Subcutaneous abdominal adipose tissue (tissue), 5 donors: ENCODE data around the gene NEUROD2.

Source experiments
- H3K27ac ChIP-seq: one replicate; pipeline ENCODE4 v1.7.0; 2013; ENCODE audit warnings: low read depth, mild to moderate bottlenecking, inconsistent platforms, low read length, moderate library complexity
- H3K27me3 ChIP-seq, 5 donors: one replicate each; pipeline ENCODE4 v1.7.0; 2013; ENCODE audit warnings: low read length in 5 of 5, inconsistent platforms in 1 of 5; ENCODE audit not compliant: control insufficient read depth in 5 of 5, insufficient read depth in 4 of 5
- H3K36me3 ChIP-seq, 5 donors: one replicate each; pipeline ENCODE4 v1.7.0; 2013; ENCODE audit warnings: low read length in 5 of 5; ENCODE audit not compliant: control insufficient read depth in 5 of 5, insufficient read depth in 5 of 5
- H3K4me1 ChIP-seq, 5 donors: one replicate each; pipeline ENCODE4 v1.7.0; 2013; ENCODE audit warnings: low read length in 5 of 5, mild to moderate bottlenecking in 3 of 5, moderate library complexity in 1 of 5; ENCODE audit not compliant: control insufficient read depth in 5 of 5, insufficient read depth in 5 of 5
- H3K4me3 ChIP-seq, 5 donors: one replicate each; pipeline ENCODE4 v1.7.0; 2013; ENCODE audit warnings: low read length in 5 of 5, low read depth in 1 of 5
- H3K9ac ChIP-seq, 5 donors: one replicate each; pipeline ENCODE4 v1.7.0; 2013; ENCODE audit warnings: low read length in 5 of 5, mild to moderate bottlenecking in 4 of 5, moderate library complexity in 3 of 5
- H3K9me3 ChIP-seq, 5 donors: one replicate each; pipeline ENCODE4 v1.7.0; 2013; ENCODE audit warnings: low read length in 5 of 5; ENCODE audit not compliant: control insufficient read depth in 5 of 5
- donor health status: healthy.
- donor health status: healthy.
- donor health status: healthy.
- donor health status: healthy.
- donor health status: healthy.

NEUROD2 gene

DNA sequence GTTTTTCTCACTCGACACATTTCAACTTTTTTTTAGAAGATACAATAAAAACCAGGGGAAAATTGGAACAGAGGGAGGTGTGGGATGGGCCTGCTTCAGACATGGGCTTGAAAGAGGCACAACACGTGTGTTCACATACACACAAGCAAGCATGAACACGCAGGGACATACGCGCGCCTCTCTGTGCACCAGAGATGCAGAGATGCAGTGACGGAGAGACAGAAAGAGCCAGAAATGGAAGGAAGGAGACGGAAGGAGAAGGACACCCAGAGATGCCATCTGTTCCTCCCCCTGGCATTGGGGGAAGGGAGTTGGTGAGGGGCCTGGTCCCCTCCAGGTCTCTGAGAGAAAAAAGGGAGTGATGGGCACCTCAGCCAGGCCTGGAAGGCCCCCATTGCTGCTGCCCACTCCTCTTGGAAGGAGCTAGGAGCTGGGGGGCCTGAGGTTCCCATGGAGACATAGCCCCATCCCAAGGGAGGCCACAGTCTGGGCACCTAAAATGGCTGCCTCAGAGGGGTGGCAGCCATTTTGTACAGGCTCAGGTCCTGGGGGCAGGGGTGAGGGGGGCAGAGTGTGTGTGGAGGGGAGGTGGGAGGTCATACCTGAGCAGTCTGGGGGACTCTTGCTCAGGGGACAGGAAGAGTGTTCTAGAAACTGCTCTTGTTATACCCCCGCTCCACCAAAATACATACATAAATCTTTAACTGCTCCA lies 3.8 kb upstream of the NEUROD2 start:
- Histone ChIP-seq H3K9me3 (no peaks in the 10 kb centered on the region), H3K27ac (no peak overlapping the region), H3K27me3 (peaks cover 25 to 51% (median 37%) of the 10 kb centered on the region in 5 donors), H3K36me3 (no peaks in the 10 kb centered on the region), H3K4me3 (no peak overlapping the region), H3K4me1 (peaks cover 2 to 9% (median 7%) of the 10 kb centered on the region in 5 donors), H3K9ac (no peak overlapping the region)

DNA sequence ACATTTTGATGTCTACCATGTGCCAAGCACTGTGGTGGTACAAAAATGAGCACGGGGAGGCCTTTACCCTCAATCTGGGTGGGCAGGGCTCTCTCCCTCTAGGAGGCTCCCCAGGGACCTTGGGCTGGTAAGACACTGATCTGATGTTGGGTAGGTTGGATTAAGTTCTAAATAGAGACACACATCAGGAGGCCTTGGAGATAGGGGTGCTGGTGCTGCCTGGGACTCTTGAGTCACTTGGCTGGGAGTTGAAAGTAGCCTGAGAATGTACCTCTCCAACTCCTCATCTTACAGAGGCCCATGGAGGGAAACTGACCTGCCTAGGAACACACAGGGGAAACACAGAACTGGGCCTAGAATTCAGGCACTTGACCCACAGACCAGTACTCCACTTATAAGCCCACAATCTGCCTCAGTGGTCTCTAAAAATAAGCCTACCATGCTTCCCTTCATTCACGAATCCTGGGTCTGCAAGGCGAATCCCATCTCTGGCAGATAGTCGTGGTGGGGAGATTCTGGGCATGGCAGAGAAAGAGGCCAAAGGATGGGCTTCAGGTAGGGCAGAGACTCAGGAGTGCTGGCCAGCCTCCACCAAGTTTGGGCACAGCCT lies 1.8 kb upstream of the NEUROD2 start:
- Histone ChIP-seq H3K9me3 (no peaks in the 10 kb centered on the region), H3K4me3 (no peak overlapping the region), H3K27me3 (peaks cover 35 to 60% (median 49%) of the 10 kb centered on the region in 5 donors), H3K4me1 (peaks cover 2 to 27% (median 26%) of the 10 kb centered on the region in 5 donors), H3K9ac (no peak overlapping the region), H3K36me3 (no peaks in the 10 kb centered on the region), H3K27ac (no peak overlapping the region)

DNA sequence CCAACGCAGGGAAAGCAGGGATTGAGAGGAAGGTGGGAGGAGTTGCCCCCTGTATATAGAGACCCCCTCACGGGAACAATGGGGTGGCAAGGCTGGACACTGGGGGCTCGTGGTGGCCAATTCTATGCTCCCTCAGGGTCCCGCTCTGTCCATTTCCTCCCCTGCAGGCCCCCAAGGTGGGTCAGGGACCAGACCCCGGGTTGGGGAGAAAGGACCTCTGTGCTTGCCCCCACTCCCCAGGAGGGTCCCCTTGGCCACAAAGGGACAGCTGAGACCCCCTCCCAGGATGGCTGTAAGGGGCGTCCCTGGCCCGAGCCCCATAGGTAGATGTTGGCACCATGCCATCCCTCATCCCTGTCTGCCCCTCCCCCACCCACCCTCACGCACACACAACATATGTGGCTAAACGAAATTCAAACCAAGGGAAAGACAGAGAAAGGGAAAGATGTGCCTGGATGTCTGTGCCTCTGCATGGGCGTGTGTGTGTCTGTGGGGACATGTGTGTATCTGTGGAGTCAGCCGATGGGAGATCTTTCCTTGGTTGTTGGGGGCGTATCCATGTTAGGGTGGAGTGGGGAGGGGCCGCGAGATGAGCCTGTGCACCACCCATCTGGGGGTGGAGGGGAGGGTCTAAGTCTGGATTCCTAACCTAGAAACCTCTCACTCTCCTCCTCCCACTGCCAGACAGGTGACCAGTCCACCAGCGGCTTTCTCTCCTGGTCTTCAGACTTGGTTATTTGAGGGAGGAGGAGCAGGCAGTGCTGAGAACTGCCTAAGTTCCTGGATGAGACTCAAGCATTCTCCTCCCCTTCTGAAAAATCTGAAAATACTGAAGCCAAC lies 642 bp upstream of the NEUROD2 start:
- Histone ChIP-seq H3K36me3 (no peaks in the 10 kb centered on the region), H3K9me3 (no peaks in the 10 kb centered on the region), H3K4me3 (no peak overlapping the region), H3K27me3 (peaks cover 43 to 66% (median 57%) of the 10 kb centered on the region in 5 donors), H3K9ac (no peak overlapping the region), H3K27ac (no peak overlapping the region), H3K4me1 (peaks cover 0 to 29% (median 26%) of the 10 kb centered on the region in 5 donors)

DNA sequence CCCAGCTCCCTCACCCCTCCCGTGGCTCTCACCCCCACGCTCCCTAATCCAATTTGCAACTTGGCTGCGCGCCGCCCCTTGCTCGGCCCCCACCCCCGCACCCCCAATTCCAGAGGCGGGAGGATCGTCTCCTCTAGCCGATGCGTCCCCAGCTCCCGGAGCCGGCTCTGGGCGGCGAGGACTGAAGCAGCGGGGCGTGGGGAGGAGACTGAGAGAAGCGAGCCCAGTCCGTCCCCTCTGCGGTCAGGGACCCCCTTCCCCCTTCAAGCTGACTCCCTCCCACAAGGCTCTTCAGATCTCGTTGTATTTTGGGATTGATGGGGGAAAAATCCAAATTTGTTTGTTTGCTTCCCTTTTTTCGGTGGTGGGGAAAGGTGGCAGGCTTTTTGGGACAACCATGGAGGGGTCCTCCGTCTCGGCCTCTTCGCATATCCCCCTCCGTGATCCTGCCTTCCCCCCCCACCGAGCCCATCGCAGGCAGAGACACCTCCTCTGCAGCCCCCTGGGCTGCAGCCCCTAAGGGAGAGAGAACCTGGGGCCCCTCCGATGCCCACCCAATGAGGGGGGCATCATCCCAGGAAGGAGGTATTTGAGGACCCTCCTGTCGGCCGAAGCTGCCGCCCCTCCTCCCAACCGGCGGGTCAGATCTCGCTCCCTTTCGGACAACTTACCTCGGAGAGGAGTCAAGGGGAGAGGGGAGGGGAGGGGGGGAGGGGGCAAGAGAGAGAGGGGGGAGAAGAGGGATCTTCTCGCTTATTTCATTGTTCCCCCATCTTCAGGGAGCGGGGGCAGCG lies 466 bp downstream of the NEUROD2 start:
- no peak overlapping the region for H3K4me3 ChIP-seq
- H3K27me3 ChIP-seq: peaks cover 44 to 69% (median 59%) of the 10 kb centered on the region in 5 donors
- H3K9me3 ChIP-seq: no peaks in the 10 kb centered on the region
- peaks cover 0 to 29% (median 26%) of the 10 kb centered on the region in 5 donors for H3K4me1 ChIP-seq
- H3K9ac ChIP-seq: no peak overlapping the region
- no peak overlapping the region for H3K27ac ChIP-seq
- H3K36me3 ChIP-seq: no peaks in the 10 kb centered on the region

DNA sequence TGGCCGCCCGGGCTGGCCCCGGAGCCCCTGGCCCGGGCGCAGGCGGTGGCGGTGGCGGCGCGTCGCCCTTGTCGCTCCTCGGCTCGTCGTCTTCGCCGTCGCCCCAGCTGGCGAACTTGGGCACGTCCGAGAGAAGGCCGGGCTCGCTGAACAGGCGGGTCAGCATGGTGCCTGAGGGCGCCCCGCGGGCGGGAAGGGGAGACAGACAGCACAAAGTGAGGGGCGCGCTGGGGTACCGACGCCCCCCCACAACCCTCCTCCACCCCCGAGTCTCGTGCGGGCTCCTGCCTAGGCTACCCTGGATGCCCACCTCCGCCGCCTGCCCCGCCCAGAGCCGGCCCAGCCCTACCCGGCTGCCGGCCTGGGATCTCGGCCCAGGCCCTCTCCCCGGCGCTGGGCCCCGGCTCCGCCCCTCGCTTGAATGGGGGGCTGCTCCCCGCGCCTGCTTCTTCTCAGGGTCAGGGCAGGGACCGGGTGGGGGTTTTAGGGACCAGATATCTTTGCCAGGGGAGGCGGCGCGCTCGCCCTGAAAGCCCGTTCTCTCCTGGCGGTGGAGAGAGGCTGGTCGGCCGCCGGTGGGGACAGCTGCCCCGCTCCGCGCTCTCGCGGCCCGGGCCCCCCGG lies 1.2 kb downstream of the NEUROD2 start:
- H3K4me1 ChIP-seq: peaks cover 0 to 29% (median 26%) of the 10 kb centered on the region in 5 donors
- no peaks in the 10 kb centered on the region for H3K36me3 ChIP-seq
- no peak overlapping the region for H3K9ac ChIP-seq
- peaks cover 50 to 76% (median 65%) of the 10 kb centered on the region in 5 donors for H3K27me3 ChIP-seq
- H3K4me3 ChIP-seq: peak overlapping the region in 3 of 5 donors; percentile 2 to 55 (median 40)
- no peaks in the 10 kb centered on the region for H3K9me3 ChIP-seq
- no peak overlapping the region for H3K27ac ChIP-seq

DNA sequence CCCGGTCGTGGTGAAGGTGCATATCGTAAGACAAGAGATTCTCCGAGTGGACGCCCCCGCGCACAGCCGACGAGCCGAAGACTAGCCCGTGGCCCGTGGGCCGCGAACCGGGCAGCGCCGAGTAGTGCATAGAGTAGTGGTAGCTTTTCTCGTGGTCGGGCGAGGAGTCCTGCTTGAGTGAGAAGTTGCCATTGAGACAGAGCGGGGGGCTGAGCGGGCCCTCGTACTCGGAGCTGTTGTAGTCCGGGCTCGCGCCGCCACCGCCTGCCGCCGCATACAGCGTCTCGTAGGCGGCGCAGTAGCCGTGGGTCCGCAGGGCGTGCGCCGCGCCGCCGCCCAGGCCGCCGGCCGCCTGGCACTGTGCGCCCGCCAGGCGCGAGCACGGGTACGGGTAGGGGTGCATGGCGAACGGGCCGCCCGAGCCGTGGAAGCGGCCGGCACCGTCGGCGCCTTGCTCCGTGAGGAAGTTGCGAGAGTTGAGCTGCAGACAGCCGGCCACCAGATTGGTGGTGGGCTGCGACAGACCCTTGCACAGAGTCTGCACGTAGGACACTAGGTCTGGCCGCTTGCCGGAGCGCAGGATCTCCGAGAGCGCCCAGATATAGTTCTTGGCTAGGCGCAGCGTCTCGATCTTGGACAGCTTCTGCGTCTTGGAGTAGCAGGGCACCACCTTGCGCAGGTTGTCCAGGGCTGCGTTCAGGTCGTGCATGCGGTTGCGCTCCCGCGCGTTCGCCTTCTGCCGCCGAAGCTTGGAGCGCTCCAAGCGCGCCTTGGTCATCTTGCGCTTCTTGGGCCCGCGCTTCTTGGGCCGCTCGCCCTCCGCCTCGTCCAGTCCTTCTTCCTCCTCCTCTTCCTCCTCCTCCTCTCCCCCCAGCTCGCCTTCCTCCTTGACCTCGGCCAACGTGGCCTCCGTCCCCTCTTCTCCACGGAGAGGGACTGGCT lies 2.0 kb downstream of the NEUROD2 start:
- Histone ChIP-seq H3K9me3 (no peaks in the 10 kb centered on the region), H3K4me3 (peak overlapping the region in 4 of 5 donors; percentile 2 to 55 (median 26)), H3K4me1 (peaks cover 0 to 32% (median 30%) of the 10 kb centered on the region in 5 donors), H3K9ac (no peak overlapping the region), H3K27ac (no peak overlapping the region), H3K27me3 (peaks cover 58 to 81% (median 73%) of the 10 kb centered on the region in 5 donors), H3K36me3 (no peaks in the 10 kb centered on the region)

DNA sequence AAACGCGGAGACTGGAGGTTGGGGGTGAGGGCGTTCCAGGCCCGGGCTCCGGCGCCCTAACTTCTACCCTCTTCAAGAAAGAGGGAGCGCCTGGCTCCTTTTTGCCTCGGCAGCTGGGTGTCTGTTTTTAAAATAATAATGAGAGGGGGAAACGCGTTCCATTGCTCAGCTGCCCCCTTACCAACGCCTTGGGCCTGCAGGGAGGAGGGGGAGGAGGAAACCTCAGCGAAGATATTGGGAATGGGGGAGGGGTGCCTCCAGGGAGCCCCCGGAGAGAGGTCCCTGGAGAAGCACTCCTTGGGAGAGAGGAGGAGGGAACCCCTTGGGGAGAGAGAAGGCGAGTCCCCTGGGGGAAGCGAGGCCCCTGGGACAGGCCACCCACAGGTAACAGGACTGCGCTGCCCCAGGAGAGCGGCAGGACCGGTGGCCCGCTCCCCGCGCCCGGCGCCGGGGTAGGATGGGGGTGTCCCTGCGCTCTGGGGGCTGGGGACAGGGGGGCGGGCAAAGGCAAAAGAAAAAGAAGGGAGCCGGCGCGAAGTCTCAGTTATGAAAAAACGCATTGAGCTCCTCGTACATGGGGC lies 2.7 kb downstream of the NEUROD2 start:
- Histone ChIP-seq H3K36me3 (no peaks in the 10 kb centered on the region), H3K4me3 (peak overlapping the region in 1 of 5 donors; percentile 40), H3K9ac (no peak overlapping the region), H3K27ac (no peak overlapping the region), H3K9me3 (no peaks in the 10 kb centered on the region), H3K4me1 (peaks cover 0 to 40% (median 38%) of the 10 kb centered on the region in 5 donors), H3K27me3 (peaks cover 66 to 89% (median 80%) of the 10 kb centered on the region in 5 donors)

DNA sequence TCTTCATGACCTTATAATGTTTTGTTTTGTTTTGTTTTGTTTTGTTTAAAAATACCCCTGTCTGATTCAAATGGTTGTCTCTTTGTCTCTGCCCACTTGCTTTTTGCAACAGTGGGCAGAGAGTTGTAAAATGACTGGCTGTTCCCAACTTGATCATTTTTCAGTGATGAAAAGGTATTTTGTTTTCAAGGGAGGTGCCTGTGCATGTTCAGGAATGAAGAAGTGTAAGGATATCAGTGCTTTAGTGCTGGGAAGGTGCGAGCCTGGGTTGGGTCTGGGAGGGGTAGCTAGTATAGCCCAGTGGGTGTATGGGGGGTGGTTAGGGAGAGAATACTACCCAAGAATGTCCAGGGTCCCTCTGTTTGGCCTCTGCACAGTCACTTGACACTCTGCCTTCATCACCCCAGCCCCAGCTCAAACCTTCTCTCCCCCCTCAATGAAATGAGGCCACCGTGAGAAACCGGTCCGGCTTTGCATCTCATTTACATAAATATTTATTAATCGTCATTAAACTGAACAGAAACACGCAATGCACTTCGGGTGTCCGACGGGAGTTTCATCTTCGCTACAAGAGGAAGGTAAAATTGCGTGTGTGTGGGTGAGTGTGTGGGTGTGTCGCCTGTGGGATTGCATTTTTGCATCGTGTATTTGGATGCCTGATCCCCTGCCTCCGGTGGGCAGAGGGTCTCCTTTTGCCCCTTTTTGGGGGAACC lies 4.3 kb downstream of the NEUROD2 start:
- Histone ChIP-seq H3K9me3 (no peaks in the 10 kb centered on the region), H3K36me3 (no peaks in the 10 kb centered on the region), H3K4me3 (no peak overlapping the region), H3K9ac (no peak overlapping the region), H3K27me3 (peaks cover 73 to 91% (median 87%) of the 10 kb centered on the region in 5 donors), H3K4me1 (peaks cover 2 to 55% (median 53%) of the 10 kb centered on the region in 5 donors), H3K27ac (no peak overlapping the region)
